PC-3 (cell line): ENCODE results near the gene SHROOM1.

ENCODE experiments used
- EZH2 ChIP-seq: fragments of 300-600 bp; sonication (generic); IDR thresholded peaks from one replicate; pipeline ENCODE4 v1.6.1; 2017; ENCODE audit warnings: antibody characterized with exemption, mild to moderate bottlenecking, low read length; ENCODE audit not compliant: unreplicated experiment
- EZH2phosphoT487 ChIP-seq: fragments of 300-600 bp; sonication (generic); IDR thresholded peaks from 2 replicates; pipeline ENCODE4 v1.6.1; 2018; ENCODE audit warnings: mild to moderate bottlenecking, antibody characterized with exemption, low read length, borderline replicate concordance
- TF ChIP-seq, protein P1 (sequence below): fragments of 300-600 bp; sonication (generic); conservative IDR thresholded peaks from 2 replicates; pipeline ENCODE4 v1.5.1; 2017; ENCODE audit warnings: antibody characterized with exemption, low read depth, mild to moderate bottlenecking, low read length

DNA sequence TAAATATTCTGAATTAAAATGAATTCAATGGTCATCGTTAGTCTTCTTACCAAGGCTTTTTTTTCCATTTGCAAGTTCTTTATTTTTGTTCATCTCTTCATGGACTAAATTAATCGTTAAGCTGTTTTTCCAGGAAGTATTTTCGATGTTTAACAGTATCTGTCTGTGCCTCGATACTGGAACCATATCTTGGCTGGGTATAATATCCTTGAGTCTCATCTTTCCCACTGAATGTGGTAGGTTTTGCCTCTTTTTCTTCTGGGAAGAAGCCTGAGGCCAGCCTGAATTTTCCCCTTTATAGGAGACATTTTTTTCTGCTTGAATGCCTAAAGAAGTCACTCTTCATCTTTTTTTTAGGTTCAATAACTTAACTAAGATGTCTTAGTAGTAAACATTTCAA lies 49.4 kb downstream of the SHROOM1 start:
- TF ChIP-seq, protein P1, sequence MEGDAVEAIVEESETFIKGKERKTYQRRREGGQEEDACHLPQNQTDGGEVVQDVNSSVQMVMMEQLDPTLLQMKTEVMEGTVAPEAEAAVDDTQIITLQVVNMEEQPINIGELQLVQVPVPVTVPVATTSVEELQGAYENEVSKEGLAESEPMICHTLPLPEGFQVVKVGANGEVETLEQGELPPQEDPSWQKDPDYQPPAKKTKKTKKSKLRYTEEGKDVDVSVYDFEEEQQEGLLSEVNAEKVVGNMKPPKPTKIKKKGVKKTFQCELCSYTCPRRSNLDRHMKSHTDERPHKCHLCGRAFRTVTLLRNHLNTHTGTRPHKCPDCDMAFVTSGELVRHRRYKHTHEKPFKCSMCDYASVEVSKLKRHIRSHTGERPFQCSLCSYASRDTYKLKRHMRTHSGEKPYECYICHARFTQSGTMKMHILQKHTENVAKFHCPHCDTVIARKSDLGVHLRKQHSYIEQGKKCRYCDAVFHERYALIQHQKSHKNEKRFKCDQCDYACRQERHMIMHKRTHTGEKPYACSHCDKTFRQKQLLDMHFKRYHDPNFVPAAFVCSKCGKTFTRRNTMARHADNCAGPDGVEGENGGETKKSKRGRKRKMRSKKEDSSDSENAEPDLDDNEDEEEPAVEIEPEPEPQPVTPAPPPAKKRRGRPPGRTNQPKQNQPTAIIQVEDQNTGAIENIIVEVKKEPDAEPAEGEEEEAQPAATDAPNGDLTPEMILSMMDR = no peak
- TF ChIP-seq EZH2 = no peak
- TF ChIP-seq EZH2phosphoT487 = no peak
